Eye (tissue), 1 donor: ENCODE results near the gene C11orf21.
"Not testable (repeated sequence)": the region's sequence is repeated elsewhere in the genome, so short reads cannot be mapped to it uniquely, and the experiment has no call there.

Experiments
- DNase-seq: peaks from one replicate; pipeline ENCODE4 v3.0.0-alpha.2; 2015

Gene C11orf21

DNA sequence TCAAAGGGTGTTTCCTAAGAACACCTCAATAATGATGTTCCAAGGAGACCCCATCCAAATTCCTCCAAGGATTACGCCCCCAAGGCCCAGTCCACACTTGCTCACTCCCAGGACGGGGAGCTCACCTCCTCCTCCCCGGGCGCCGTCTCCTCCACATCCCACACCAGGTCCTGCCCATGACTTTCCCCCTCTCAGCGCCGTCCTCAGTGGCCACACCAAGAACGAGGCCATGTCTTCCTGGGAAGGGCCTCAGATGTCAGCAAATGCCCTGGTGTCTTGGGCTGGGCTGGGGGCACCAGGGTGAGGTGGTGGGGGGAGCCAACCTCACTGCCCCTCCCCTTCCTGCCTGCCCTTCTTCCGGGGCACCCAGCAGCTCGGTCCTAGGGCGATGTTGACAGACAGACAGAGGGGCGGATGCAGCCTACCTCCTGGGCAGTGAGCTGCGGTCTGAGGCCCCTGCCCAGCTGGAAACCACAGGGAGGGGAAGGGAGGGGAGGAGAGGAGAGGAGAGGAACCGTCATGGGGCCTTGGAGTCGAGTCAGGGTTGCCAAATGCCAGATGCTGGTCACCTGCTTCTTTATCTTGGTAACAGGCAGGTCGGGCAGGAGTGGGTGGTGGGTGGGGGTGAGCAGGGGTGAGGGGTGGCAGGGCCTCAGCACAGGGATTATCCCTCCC is at the start of gene C11orf21, which contains the start of gene TSPAN32:
C11orf21 (minus strand) TSS at position 288 of the 675 bp plus-strand sequence; CDS start at position 178, 110 bp downstream.
TSPAN32 (plus strand) TSS at position 383 of the 675 bp plus-strand sequence; CDS start at position 520, 137 bp downstream.
- DNase-seq, result peak; percentile 30

DNA sequence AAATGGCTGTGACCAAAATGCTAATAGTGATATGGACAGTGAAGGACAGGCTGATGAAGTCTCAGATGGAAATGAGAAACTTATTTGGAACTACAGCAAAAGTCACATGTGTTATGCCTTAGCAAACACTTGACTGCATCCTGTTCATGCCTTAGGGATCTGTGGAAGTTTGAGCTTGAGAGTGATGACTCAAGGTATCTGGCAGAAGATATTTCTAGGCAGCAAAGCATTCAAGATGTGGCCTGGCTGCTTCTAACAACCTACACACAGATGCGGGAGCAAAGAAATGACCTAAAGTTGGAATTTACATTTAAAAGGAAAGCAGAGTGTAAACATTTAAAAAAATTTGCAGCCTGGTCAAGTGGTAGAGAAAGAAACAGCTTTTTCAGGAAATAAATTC is 47.3 kb upstream of the C11orf21 start:
- DNase-seq, result no peak

DNA sequence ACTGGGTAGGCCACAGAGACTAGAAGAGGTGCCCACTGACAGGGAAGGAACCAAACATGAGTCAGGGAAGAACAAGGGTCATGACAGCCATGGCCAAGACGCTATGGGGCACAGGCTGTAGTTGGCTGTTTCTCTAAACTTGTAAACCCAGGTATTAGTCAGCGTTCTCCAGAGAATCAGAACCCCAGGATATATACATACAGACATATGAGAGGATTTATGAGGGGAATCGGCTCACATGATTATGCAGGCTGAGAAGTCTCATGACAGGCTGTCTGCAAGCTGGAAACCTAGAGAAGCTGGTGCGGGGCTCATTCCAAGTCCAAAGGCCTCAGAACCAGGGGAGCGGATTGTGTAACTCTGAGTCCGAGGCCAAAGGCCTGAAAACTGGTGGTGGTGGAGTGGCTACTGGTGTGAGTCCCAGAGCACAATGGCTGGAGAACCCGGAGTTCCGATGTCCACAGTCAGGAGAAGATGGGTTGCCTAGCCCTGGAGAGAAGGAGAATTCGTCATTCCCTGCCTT is 45.7 kb upstream of the C11orf21 start:
- DNase-seq, result no peak

GRCh38 chr11:2346586-2347307 is 45.0 kb upstream of the C11orf21 start:
- no peak for DNase-seq

DNA sequence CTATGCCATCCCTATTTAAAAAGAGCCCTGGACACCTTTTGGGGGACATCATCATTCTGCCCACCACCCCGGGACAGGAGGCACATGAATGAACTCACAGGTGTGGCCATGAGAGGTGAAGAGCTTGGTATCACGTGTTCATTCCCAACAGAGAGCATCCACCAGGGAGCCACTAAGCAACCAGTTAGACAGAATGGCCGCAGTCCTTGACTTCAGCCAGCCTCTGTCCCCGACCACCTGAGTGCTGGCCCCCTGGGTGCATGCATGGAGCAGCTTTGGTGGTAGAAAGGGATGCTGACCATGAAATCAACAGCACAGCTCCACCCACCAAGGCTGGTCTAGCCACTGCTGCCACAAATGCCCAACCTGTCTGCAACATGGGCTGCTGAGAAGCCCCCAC is 44.3 kb upstream of the C11orf21 start:
- no peak for DNase-seq

DNA sequence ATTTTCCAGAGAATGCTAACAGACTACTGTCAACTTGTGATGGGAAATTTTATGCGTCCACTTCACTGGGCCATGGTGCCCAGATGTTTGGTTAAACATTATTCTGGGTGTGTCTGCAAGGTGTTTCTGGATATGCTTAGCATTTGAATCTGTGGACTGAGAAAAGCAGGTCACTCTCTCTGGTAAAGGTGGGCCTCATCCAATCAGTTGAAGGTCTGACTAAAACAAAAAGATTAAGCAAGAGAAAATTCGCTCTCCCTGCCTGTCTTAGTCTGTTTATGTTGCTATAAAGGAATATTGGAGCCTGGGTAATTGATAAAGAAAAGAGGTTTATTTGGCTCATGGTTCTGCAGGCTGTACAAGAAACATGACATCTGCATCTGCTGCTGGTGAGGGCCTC is 43.3 kb upstream of the C11orf21 start:
- DNase-seq, result no peak

- no peak for DNase-seq
These were observed 41.8 kb upstream of the C11orf21 start for GRCh38 chr11:2343502-2343901.

GRCh38 chr11:2342981-2343380 is 41.3 kb upstream of the C11orf21 start:
- DNase-seq, result no peak

- no peak for DNase-seq
These were observed 40.8 kb upstream of the C11orf21 start for GRCh38 chr11:2342557-2342956.

DNA sequence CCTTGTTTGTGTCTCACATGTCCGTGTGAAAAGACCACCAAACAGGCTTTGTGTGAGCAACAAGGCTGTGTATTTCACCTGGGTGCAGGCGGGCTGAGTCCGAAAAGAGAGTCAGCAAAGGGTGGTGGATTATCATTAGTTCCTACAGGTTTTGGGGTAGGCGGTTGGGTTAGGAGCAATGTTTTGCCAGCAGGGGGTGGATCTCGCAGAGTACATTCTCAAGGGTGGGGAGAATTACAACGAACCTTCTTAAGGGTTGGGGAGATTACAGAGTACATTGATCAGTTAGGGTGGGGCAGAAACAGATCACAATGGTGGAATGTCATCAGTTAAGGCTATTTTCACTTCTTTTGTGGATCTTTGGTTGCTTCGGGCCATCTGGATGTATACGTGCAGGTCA is 37.0 kb upstream of the C11orf21 start:
- DNase-seq, result not testable (repeated sequence)

DNA sequence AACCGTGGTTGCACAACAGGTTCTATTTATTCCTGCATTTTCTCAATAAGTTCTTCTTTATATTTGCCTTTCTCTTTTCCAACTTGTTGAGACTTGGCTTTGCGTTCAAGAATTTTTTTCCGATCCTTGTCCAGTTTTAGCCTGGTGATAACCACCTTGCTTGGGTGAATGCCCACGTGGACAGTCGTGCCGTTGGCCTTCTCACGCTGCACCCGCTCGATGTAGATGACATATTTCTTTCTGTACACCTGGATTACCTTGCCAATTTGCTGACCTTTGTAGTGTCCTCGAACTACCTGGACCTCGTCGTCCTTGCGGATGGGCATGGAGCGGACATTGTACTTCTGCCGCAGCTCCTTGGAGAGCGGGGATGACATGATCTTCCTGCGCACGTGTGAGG is 33.6 kb upstream of the C11orf21 start:
- DNase-seq, result not testable (repeated sequence)

GRCh38 chr11:2333486-2334205 is 31.9 kb upstream of the C11orf21 start:
- not testable (repeated sequence) for DNase-seq

DNA sequence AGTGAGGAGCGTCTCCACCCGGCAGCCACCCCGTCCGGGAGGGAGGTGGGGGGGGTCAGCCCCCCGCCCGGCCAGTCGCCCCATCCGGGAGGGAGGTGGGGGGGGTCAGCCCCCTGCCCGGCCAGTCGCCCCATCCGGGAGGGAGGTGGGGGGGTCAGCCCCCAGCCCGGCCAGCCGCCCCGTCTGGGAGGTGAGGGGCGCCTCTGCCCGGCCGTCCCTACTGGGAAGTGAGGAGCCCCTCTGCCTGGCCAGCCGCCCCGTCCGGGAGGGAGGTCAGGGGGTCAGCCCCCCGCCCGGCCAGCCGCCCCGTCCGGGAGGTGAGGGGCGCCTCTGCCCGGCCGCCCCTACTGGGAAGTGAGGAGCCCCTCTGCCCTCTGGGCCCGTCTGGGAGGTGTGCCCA is 30.9 kb upstream of the C11orf21 start:
- not testable (repeated sequence) for DNase-seq

DNA sequence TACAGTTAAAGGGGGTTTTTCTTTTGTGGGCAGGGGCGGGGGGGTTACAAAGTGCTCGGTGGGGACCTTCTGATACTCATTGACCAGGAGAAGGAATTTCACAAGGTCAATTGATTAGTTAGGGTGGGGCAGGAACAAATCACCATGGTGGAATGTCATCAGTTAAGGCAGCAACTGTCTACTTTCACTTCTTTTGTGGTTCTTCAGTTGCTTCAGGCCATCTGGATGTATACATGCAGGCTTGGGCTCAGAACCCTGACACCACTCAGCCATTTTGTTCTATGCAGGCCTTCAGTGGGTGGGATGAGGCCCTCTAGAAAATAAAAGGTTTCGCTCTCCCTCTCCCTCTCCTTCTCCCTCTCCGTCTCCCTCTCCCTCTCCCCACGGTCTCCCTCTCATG is 29.7 kb upstream of the C11orf21 start:
- no peak for DNase-seq

DNA sequence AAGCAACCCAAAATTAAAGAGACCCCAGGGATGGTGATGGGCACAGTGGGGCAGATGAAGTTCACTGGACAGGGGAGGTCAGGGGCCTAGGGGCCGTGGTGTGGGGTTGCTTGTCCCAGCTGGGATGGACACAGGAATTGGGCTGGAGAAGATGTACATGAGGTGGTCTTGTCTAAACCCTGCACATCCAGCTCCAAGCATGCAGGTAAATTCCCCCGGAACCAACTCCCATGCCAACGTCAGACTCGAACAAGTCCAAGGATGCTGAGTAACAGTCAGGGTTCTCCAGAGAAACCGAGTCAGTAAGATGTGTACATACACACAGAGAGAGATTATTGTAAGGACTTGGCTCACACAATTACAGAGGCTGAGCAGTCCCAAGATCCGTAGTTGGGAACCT is 29.0 kb upstream of the C11orf21 start:
- DNase-seq, result no peak

GRCh38 chr11:2329551-2329950 is 27.8 kb upstream of the C11orf21 start:
- DNase-seq, result no peak

DNA sequence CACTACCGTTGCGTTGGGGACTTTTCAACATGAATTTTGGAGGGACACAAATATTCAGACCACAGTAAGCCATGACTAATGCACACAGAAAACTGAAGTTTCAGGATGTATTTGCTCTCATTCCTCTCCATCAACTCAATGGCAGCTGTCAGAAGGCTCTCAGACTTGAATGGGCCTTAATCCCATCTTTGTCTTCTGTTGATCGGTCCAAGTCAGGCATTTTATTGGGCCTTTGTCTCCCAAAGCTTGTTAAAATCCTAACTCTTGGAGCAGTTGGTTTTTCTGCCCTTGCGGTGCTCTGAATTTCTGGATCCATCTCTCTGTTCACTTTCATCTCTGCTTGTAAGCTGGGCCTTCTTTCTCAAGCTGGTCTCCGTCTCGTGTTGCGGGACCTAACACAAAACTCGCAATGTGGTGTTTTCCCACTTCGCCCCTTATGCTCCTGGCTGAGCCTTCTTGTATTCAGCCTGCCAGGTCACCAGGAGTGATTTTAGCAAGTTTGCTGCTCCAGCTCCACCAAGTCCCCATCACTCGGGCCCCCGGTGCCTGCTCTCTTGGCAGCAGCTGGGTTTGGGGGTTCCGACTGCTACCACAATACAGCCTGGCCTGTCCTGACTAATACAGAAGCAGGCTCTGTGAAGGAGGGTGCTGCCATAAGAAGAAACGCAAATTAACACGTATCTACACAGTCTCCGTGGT is 27.1 kb upstream of the C11orf21 start:
- peak; percentile 46 for DNase-seq

DNA sequence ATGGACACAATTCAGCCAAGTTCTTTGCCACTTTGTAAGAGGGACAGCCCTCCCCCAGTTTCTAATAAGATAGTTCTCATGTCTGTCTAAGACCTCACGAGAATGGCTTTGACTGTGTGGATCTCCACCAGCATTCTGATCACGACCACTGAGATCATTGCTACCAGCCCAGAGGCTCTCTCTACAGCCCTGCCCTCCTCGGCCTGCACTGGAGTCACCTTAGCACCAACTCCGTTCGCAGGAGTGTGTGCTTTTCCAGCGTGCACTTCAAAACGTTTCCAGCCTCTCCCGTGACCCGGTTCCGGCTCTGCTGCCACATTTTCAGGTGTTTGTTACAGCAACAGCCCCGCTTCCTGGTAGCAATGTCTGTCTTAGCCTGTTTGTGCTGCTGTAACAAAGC is 26.3 kb upstream of the C11orf21 start:
- no peak for DNase-seq

GRCh38 chr11:2327032-2327431 is 25.3 kb upstream of the C11orf21 start:
- no peak for DNase-seq

GRCh38 chr11:2325719-2326118 is 24.0 kb upstream of the C11orf21 start:
- no peak for DNase-seq

- no peak for DNase-seq
These were observed 23.4 kb upstream of the C11orf21 start for GRCh38 chr11:2325123-2325522.

GRCh38 chr11:2321311-2321683 is 19.6 kb upstream of the C11orf21 start:
- no peak for DNase-seq
